GM23338 (cell line): Measurements from ENCODE around the gene CDH12. TPM values are rescaled to one million over a fixed set of nuclear protein-coding genes. Genes with fewer than 3 reads are reported as not detected.

Source experiments
- ATAC-seq: fragments of 200-7000 bp; cut with Tn5 transposase; 3 replicates; pipeline ENCODE4 v1.9.1; 2020
- DNase-seq: peaks from one replicate; pipeline ENCODE4 v3.0.0-alpha.2; 2015; ENCODE audit warnings: low spot score
- H2AFZ ChIP-seq: fragments of 200-600 bp; sonication (generic); 2 replicates; pipeline ENCODE4 v1.8.0; 2016; ENCODE audit warnings: antibody characterized with exemption, mild to moderate bottlenecking, moderate library complexity
- H3F3A ChIP-seq: fragments of 200-600 bp; sonication (generic); replicated peaks from 2 replicates; pipeline ENCODE4 v1.8.0; 2017; ENCODE audit warnings: antibody characterized with exemption, mixed run types, low read depth
- H3K27ac ChIP-seq: fragments of 200-600 bp; sonication (generic); 2 replicates; pipeline ENCODE4 v1.6.1; 2016; ENCODE audit warnings: low read depth
- H3K27me3 ChIP-seq: fragments of 200-600 bp; sonication (generic); 2 replicates; pipeline ENCODE4 v1.8.0; 2016; ENCODE audit warnings: mild to moderate bottlenecking, mixed run types, moderate library complexity; ENCODE audit not compliant: insufficient read depth
- H3K36me3 ChIP-seq: fragments of 200-600 bp; sonication (generic); 2 replicates; pipeline ENCODE4 v1.8.0; 2016; ENCODE audit warnings: mild to moderate bottlenecking; ENCODE audit not compliant: insufficient read depth
- H3K4me1 ChIP-seq: fragments of 200-600 bp; sonication (generic); 2 replicates; pipeline ENCODE4 v1.8.0; 2016; ENCODE audit warnings: mild to moderate bottlenecking, moderate library complexity; ENCODE audit not compliant: insufficient read depth
- H3K4me2 ChIP-seq: fragments of 200-600 bp; sonication (generic); 2 replicates; pipeline ENCODE4 v1.7.1; 2017; ENCODE audit warnings: mixed run types
- H3K4me3 ChIP-seq: fragments of 200-600 bp; sonication (generic); 2 replicates; pipeline ENCODE4 v1.6.1; 2016; ENCODE audit warnings: mixed run types
- H3K79me2 ChIP-seq: fragments of 200-600 bp; sonication (generic); replicated peaks from 2 replicates; pipeline ENCODE4 v1.8.0; 2017; ENCODE audit warnings: mild to moderate bottlenecking; ENCODE audit not compliant: insufficient read depth
- H3K9me2 ChIP-seq: fragments of 200-600 bp; sonication (generic); 2 replicates; pipeline ENCODE4 v1.8.0; 2017; ENCODE audit not compliant: insufficient read depth
- H4K20me1 ChIP-seq: fragments of 200-600 bp; sonication (generic); replicated peaks from 2 replicates; pipeline ENCODE4 v1.8.0; 2017; ENCODE audit warnings: mild to moderate bottlenecking; ENCODE audit not compliant: insufficient read depth
- H3K27ac Mint-ChIP-seq: 2 replicates; pipeline ENCODE4 v1.8.0; 2020; ENCODE audit warnings: inconsistent platforms, mild to moderate bottlenecking, moderate library complexity, mixed read lengths
- H3K27me3 Mint-ChIP-seq: 3 replicates; pipeline ENCODE4 v1.8.0; 2022; ENCODE audit warnings: low read depth, mild to moderate bottlenecking, moderate library complexity, mixed read lengths, inconsistent platforms; ENCODE audit not compliant: insufficient read depth, poor library complexity
- H3K36me3 Mint-ChIP-seq: 3 replicates; pipeline ENCODE4 v1.8.0; 2021; ENCODE audit warnings: low read depth, mild to moderate bottlenecking, inconsistent platforms, moderate library complexity, mixed read lengths
- H3K4me1 Mint-ChIP-seq: 3 replicates; pipeline ENCODE4 v1.8.0; 2020; ENCODE audit warnings: mild to moderate bottlenecking, inconsistent platforms, mixed read lengths
- H3K4me3 Mint-ChIP-seq: 3 replicates; pipeline ENCODE4 v1.8.0; 2021; ENCODE audit warnings: moderate library complexity, mild to moderate bottlenecking, inconsistent platforms, mixed read lengths
- H3K9me3 Mint-ChIP-seq: 3 replicates; pipeline ENCODE4 v1.8.0; 2020; ENCODE audit warnings: moderate library complexity, mild to moderate bottlenecking, inconsistent platforms, mixed read lengths
- CREB1 ChIP-seq: fragments of 250-450 bp; sonication (Bioruptor Pico); IDR thresholded peaks from 2 replicates; pipeline ENCODE4 v1.5.0; 2020; ENCODE audit warnings: low read depth, mild to moderate bottlenecking, moderate library complexity
- CTCF ChIP-seq, 2 experiments: fragments of 200-600 bp in 1 of 2; sonication (generic) in 1 of 2; conservative IDR thresholded peaks; 2 replicates each; pipeline versions ENCODE4 v1.5.1 to v1.6.1; 2016 to 2017; ENCODE audit warnings: antibody characterized with exemption in 2 of 2, low read depth in 2 of 2, mild to moderate bottlenecking in 2 of 2, moderate library complexity in 1 of 2
- ETS1 ChIP-seq: IDR thresholded peaks from 2 replicates; pipeline ENCODE4 v1.6.1; 2016; ENCODE audit warnings: antibody characterized with exemption
- EZH2 ChIP-seq: fragments of 200-600 bp; sonication (generic); IDR thresholded peaks from one replicate; pipeline ENCODE4 v1.8.0; 2017; ENCODE audit warnings: antibody characterized with exemption, mild to moderate bottlenecking, low read depth; ENCODE audit not compliant: unreplicated experiment
- EZH2phosphoT487 ChIP-seq: fragments of 200-600 bp; sonication (generic); IDR thresholded peaks from one replicate; pipeline ENCODE4 v1.8.1; 2018; ENCODE audit warnings: antibody characterized with exemption; ENCODE audit not compliant: unreplicated experiment
- JUNB ChIP-seq: IDR thresholded peaks from one replicate; pipeline ENCODE4 v1.6.1; 2016; ENCODE audit warnings: antibody characterized with exemption; ENCODE audit not compliant: unreplicated experiment
- NANOG ChIP-seq: IDR thresholded peaks from 2 replicates; pipeline ENCODE4 v1.6.1; 2016; ENCODE audit warnings: antibody characterized with exemption, borderline replicate concordance
- POLR2AphosphoS5 ChIP-seq: IDR thresholded peaks from 2 replicates; pipeline ENCODE4 v1.6.1; 2016; ENCODE audit warnings: antibody characterized with exemption, low read depth
- STAT1 ChIP-seq: IDR thresholded peaks from one replicate; pipeline ENCODE4 v1.6.1; 2016; ENCODE audit warnings: antibody characterized with exemption; ENCODE audit not compliant: unreplicated experiment
- ZNF114 ChIP-seq: fragments of 250-450 bp; sonication (Bioruptor Pico); IDR thresholded peaks from 2 replicates; pipeline ENCODE4 v1.5.0; 2020; ENCODE audit warnings: mild to moderate bottlenecking, moderate library complexity
- ZNF331 ChIP-seq: fragments of 250-450 bp; sonication (Bioruptor Pico); IDR thresholded peaks from 2 replicates; pipeline ENCODE4 v1.5.0; 2020; ENCODE audit warnings: low read depth, mild to moderate bottlenecking, moderate library complexity
- ZNF462 ChIP-seq: fragments of 250-450 bp; sonication (Bioruptor Pico); IDR thresholded peaks from 2 replicates; pipeline ENCODE4 v1.5.0; 2020; ENCODE audit warnings: mild to moderate bottlenecking, moderate library complexity
- polyA plus RNA-seq: library from polyadenylated mRNA; unstranded; fragments of >200 nt; fragmentation: Nextera tagmentation; extraction: Ambion mirVana; gene quantifications from 2 replicates; pipeline ENCODE4 v1.2.1, GENCODE V29; 2016
- total RNA-seq: library from RNA; depleted of rRNA; stranded (reverse); fragments of >200 nt; shearing (Covaris generic); gene quantifications from 2 replicates; pipeline ENCODE4 v1.2.3, GENCODE V29; 2014

CDH12 gene
- total and polyA plus RNA-seq, 2 experiments from 2014 or later, result not detected

- peaks cover 5% of the 10 kb centered on the region; the same call in 1 of the 2 replicates for H3K9me2 ChIP-seq
- H3K4me3 ChIP-seq, result no peak overlapping the region
- DNase-seq (no peak), ATAC-seq (no peak)
- no peaks in the 10 kb centered on the region for H3K79me2 ChIP-seq
- H4K20me1 ChIP-seq, result no peaks in the 10 kb centered on the region
- H2AFZ ChIP-seq, result no peak overlapping the region
- Mint-ChIP-seq H3K4me1 (no peaks in the 10 kb centered on the region), H3K4me3 (no peak overlapping the region), H3K9me3 (no peaks in the 10 kb centered on the region), H3K27me3 (no peaks in the 10 kb centered on the region), H3K36me3 (no peaks in the 10 kb centered on the region), H3K27ac (no peak overlapping the region)
- TF ChIP-seq JUNB (no peak), STAT1 (no peak), ZNF462 (no peak), POLR2AphosphoS5 (no peak)
- no peaks in the 10 kb centered on the region for H3K36me3 ChIP-seq
- H3K27me3 ChIP-seq, result no peaks in the 10 kb centered on the region
- H3F3A ChIP-seq, result no peaks in the 10 kb centered on the region
- no peak overlapping the region for H3K27ac ChIP-seq
- H3K4me2 ChIP-seq, result no peak overlapping the region
- H3K4me1 ChIP-seq, result no peaks in the 10 kb centered on the region
These were observed 261.7 kb downstream of the CDH12 start for GRCh38 chr5:22591461-22591860.

- no peak overlapping the region for H3K27ac ChIP-seq
- no peaks in the 10 kb centered on the region for H3K36me3 Mint-ChIP-seq
- no peak overlapping the region for H3K27ac Mint-ChIP-seq
- TF ChIP-seq POLR2AphosphoS5, result no peak
- TF ChIP-seq CREB1, result no peak
- TF ChIP-seq ZNF331 (CRISPR knock-in tag), result no peak
- TF ChIP-seq EZH2phosphoT487, result no peak
- no peak for TF ChIP-seq CTCF (conservative IDR thresholded peaks at IDR 0.05; ENCODE audit: low read depth in 2 of 2)
- TF ChIP-seq EZH2, result no peak
- no peak for TF ChIP-seq ZNF114 (CRISPR knock-in tag)
- TF ChIP-seq JUNB, result no peak
- no peak for TF ChIP-seq ETS1
- TF ChIP-seq NANOG, result no peak
These were observed 262.4 kb downstream of the CDH12 start for GRCh38 chr5:22590677-22591268.

More at GRCh38 chr5:22590677-22591268, 262.4 kb downstream of the CDH12 start:
- Histone ChIP-seq H3K4me3 (no peak overlapping the region), H3K9me2 (peaks cover 5% of the 10 kb centered on the region; the same call in 1 of the 2 replicates), H3K4me2 (no peak overlapping the region), H3K4me1 (no peaks in the 10 kb centered on the region), H3K79me2 (no peaks in the 10 kb centered on the region), H2AFZ (no peak overlapping the region), H3K36me3 (no peaks in the 10 kb centered on the region), H3K27me3 (no peaks in the 10 kb centered on the region), H3F3A (no peaks in the 10 kb centered on the region), H4K20me1 (no peaks in the 10 kb centered on the region)
- H3K4me3 Mint-ChIP-seq, result no peak overlapping the region
- ATAC-seq (no peak), DNase-seq (no peak)
- H3K27me3 Mint-ChIP-seq, result no peaks in the 10 kb centered on the region
- no peaks in the 10 kb centered on the region for H3K4me1 Mint-ChIP-seq
- no peaks in the 10 kb centered on the region for H3K9me3 Mint-ChIP-seq
